Panc1 (cell line): Measurements from ENCODE around the gene TSKU. TPM values are rescaled to one million over a fixed set of nuclear protein-coding genes. Genes with fewer than 3 reads are reported as not detected.

Experiments used
- ATAC-seq: fragments of 200-7000 bp; cut with Tn5 transposase; 2 replicates; pipeline ENCODE4 v1.9.1; 2020; ENCODE audit warnings: mild to moderate bottlenecking, moderate library complexity
- BruUV-seq: library from RNA; stranded (reverse); fragments of 400-500 nt; replicated peaks from 2 replicates; lab custom pipeline; 2021; lab: Mats Ljungman, UMichigan
- CTCF ChIA-PET: fragments of 300-600 bp; sonication (Branson Sonifier 250); formaldehyde crosslinking; loops from one replicate; lab custom pipeline; 2022; ENCODE audit warnings: antibody characterized with exemption; lab: Charles Lee
- POLR2A ChIA-PET: fragments of 300-600 bp; sonication (Branson Sonifier 250); formaldehyde crosslinking; loops from one replicate; lab custom pipeline; 2022; ENCODE audit warnings: antibody characterized with exemption; lab: Charles Lee
- DNase-seq: peaks from one replicate; pipeline ENCODE4 v3.0.0-alpha.2; 2010; ENCODE audit warnings: low read depth, low spot score
- H3K27ac ChIP-seq: 2 replicates; pipeline ENCODE4 v1.5.1; 2011; ENCODE audit warnings: mild to moderate bottlenecking, low read length, inconsistent platforms
- H3K27me3 ChIP-seq: fragments of 200-500 bp; sonication (Bioruptor generic); 2 replicates; pipeline ENCODE4 v1.6.0; 2014; ENCODE audit warnings: low read length, inconsistent platforms; ENCODE audit not compliant: control insufficient read depth, insufficient read depth
- H3K36me3 ChIP-seq: fragments of 200-500 bp; sonication (Bioruptor generic); 2 replicates; pipeline ENCODE4 v1.5.1; 2014; ENCODE audit warnings: inconsistent platforms, mild to moderate bottlenecking, low read length, moderate library complexity; ENCODE audit not compliant: control insufficient read depth, insufficient read depth
- H3K4me1 ChIP-seq: 2 replicates; pipeline ENCODE4 v1.5.1; 2011; ENCODE audit warnings: inconsistent platforms, mild to moderate bottlenecking, low read length, moderate library complexity; ENCODE audit not compliant: control insufficient read depth, insufficient read depth
- H3K4me3 ChIP-seq, 2 experiments: 2 replicates each; pipeline ENCODE4 v1.5.1; 2011 to 2012; ENCODE audit warnings: low read depth in 2 of 2, low read length in 2 of 2, mild to moderate bottlenecking in 2 of 2, inconsistent platforms in 1 of 2, moderate library complexity in 1 of 2
- H3K9me3 ChIP-seq: fragments of 200-500 bp; sonication (Bioruptor generic); 2 replicates; pipeline ENCODE4 v1.5.1; 2014; ENCODE audit warnings: low read depth, mild to moderate bottlenecking, inconsistent platforms, low read length, moderate library complexity; ENCODE audit not compliant: control insufficient read depth, insufficient read depth
- CTCF ChIP-seq: fragments of 450-650 bp; IDR thresholded peaks from 2 replicates; pipeline ENCODE4 v1.5.1; 2017; ENCODE audit warnings: mild to moderate bottlenecking
- POLR2AphosphoS5 ChIP-seq: IDR thresholded peaks from 2 replicates; pipeline ENCODE4 v1.6.1; 2012; ENCODE audit warnings: mild to moderate bottlenecking, low read depth, low read length, moderate library complexity
- REST ChIP-seq, 2 experiments: IDR thresholded peaks; 2 replicates each; pipeline ENCODE4 v1.6.1; 2011 to 2012; ENCODE audit warnings: low read depth in 2 of 2, control low read depth in 1 of 2, low read length in 1 of 2, mild to moderate bottlenecking in 1 of 2, moderate library complexity in 1 of 2; ENCODE audit not compliant: insufficient read depth in 1 of 2
- SIN3A ChIP-seq: IDR thresholded peaks from 2 replicates; pipeline ENCODE4 v1.6.1; 2012; ENCODE audit warnings: low read depth, mild to moderate bottlenecking, low read length, moderate library complexity, borderline replicate concordance; ENCODE audit not compliant: insufficient read depth
- TCF7L2 ChIP-seq: IDR thresholded peaks from 2 replicates; pipeline ENCODE4 v1.6.1; 2011; ENCODE audit warnings: mild to moderate bottlenecking, low read depth, low read length, inconsistent platforms
- in situ Hi-C: cut with HindIII; loops from 2 replicates; pipeline ENCODE4 v1.10.0; 2016; ENCODE audit warnings: low sequenced_read_pairs, low pct_unique_long_range_greater_than_20kb
- intact Hi-C: fragments of 100-400 bp; cut with micrococcal nuclease; formaldehyde crosslinking; loops from one replicate; pipeline ENCODE4 v1.10.0; 2022; ENCODE audit not compliant: unreplicated experiment
- total RNA-seq: library from RNA; stranded (reverse); gene quantifications from one replicate; pipeline ENCODE4 v1.2.1, GENCODE V29; 2021; ENCODE audit not compliant: unreplicated experiment

The TSKU gene
- total RNA-seq, 1 experiment from 2014 or later = 31.4 TPM

GRCh38 chr11:76745561-76746207 is 37.5 kb upstream of the TSKU start:
- in situ Hi-C loops = no loop called here
- ChIA-PET POLR2A (no interaction called here), CTCF (no interaction called here)
- Histone ChIP-seq H3K4me1 (peaks cover 2% of the 10 kb centered on the region; the same call in 1 of the 2 replicates), H3K27ac (no peak overlapping the region), H3K9me3 (no peaks in the 10 kb centered on the region), H3K36me3 (no peaks in the 10 kb centered on the region), H3K4me3 (no peak overlapping the region), H3K27me3 (no peaks in the 10 kb centered on the region)
- no peak for DNase-seq
- intact Hi-C loops = no loop called here
- TF ChIP-seq POLR2AphosphoS5 (no peak), TCF7L2 (no peak), CTCF (no peak), REST (IDR thresholded peaks at IDR 0.05; ENCODE audit: insufficient read depth in 1 of 2, low read depth in 2 of 2, low read length in 1 of 2) (no peak), SIN3A (no peak)
- ATAC-seq = 0 out of 2 replicates have a peak, but pooled peaks have one; percentile 18
- BruUV-seq = no TSS peak

- ChIA-PET POLR2A (interaction anchor here (0.5 to 0.6 kb wide), 2 partner anchors 13 to 118 kb away, joined by 3 to 4 read pairs; no protein-coding TSS in a partner anchor), CTCF (interaction anchor here (0.6 kb wide), 2 partner anchors 18 to 65 kb away, joined by 4 to 7 read pairs; no protein-coding TSS in a partner anchor)
- BruUV-seq = no TSS peak
- no peak for DNase-seq
- TF ChIP-seq POLR2AphosphoS5 (no peak), TCF7L2 (no peak), SIN3A (no peak), CTCF (no peak), REST (IDR thresholded peaks at IDR 0.05; ENCODE audit: insufficient read depth in 1 of 2, low read depth in 2 of 2, low read length in 1 of 2) (no peak)
- in situ Hi-C loops = no loop called here
- Histone ChIP-seq H3K27me3 (no peaks in the 10 kb centered on the region), H3K27ac (no peak overlapping the region), H3K4me1 (peaks cover 2% of the 10 kb centered on the region; the same call in 1 of the 2 replicates), H3K9me3 (no peaks in the 10 kb centered on the region), H3K4me3 (no peak overlapping the region), H3K36me3 (no peaks in the 10 kb centered on the region)
- intact Hi-C loops = no loop called here
- no peak for ATAC-seq
These were observed 35.8 kb upstream of the TSKU start for GRCh38 chr11:76747153-76747914.
